H1 (cell line): ENCODE measurements around the gene FBXO41. TPM values are rescaled to one million over a fixed set of nuclear protein-coding genes. Genes with fewer than 3 reads are reported as not detected.
A peak's percentile ranks its signal among the peaks of the same experiment; 100 is the strongest.

ENCODE experiments used
- CTCF ChIA-PET: fragments of 300-600 bp; sonication (Branson Sonifier 250); formaldehyde crosslinking; loops from one replicate; lab custom pipeline; 2021; ENCODE audit not compliant: partially characterized antibody; lab: Charles Lee
- POLR2A ChIA-PET: fragments of 300-600 bp; sonication (Branson Sonifier 250); formaldehyde crosslinking; loops from one replicate; lab custom pipeline; 2021; ENCODE audit warnings: inconsistent platforms; ENCODE audit not compliant: partially characterized antibody; lab: Charles Lee
- DNase-seq, 2 experiments: peaks; one replicate each; pipeline versions ENCODE4 v3.0.0 to v3.0.0-alpha.2; 2010 to 2022; ENCODE audit warnings: low spot score in 2 of 2, low read depth in 1 of 2, mixed read lengths in 1 of 2
- FAIRE-seq: peaks from 2 replicates; lab custom pipeline; 2011; peaks lifted over from hg19 to GRCh38; lab: Jason Lieb, UNC
- H2AFZ ChIP-seq: 2 replicates; pipeline ENCODE4 v1.8.1; 2012; ENCODE audit warnings: low read length, inconsistent platforms
- H2AK5ac ChIP-seq: 2 replicates; pipeline ENCODE4 v1.6.1; 2013; ENCODE audit warnings: low read depth, low read length
- H2BK120ac ChIP-seq: replicated peaks from 2 replicates; pipeline ENCODE3; 2013; ENCODE audit warnings: low read depth, low read length, inconsistent platforms
- H2BK12ac ChIP-seq: 2 replicates; pipeline ENCODE4 v1.6.1; 2013; ENCODE audit warnings: low read depth, low read length
- H2BK15ac ChIP-seq: 2 replicates; pipeline ENCODE4 v1.6.1; 2013; ENCODE audit warnings: low read length
- H2BK20ac ChIP-seq: 2 replicates; pipeline ENCODE4 v1.6.1; 2013; ENCODE audit warnings: low read length
- H2BK5ac ChIP-seq: 2 replicates; pipeline ENCODE4 v1.6.1; 2013; ENCODE audit warnings: low read depth, low read length
- H3K14ac ChIP-seq: 2 replicates; pipeline ENCODE4 v1.6.1; 2013; ENCODE audit warnings: inconsistent platforms; ENCODE audit not compliant: insufficient read length
- H3K18ac ChIP-seq: 2 replicates; pipeline ENCODE4 v1.6.1; 2013; ENCODE audit warnings: low read length; ENCODE audit errors: extremely low read depth
- H3K23ac ChIP-seq: 2 replicates; pipeline ENCODE4 v1.6.1; 2013; ENCODE audit warnings: inconsistent platforms; ENCODE audit not compliant: insufficient read length
- H3K23me2 ChIP-seq: 2 replicates; pipeline ENCODE4 v1.6.1; 2013; ENCODE audit warnings: low read depth, low read length
- H3K27ac ChIP-seq: 2 replicates; pipeline ENCODE4 v1.6.1; 2011; ENCODE audit warnings: low read depth, low read length, inconsistent platforms
- H3K27me3 ChIP-seq, 4 experiments: replicated peaks in 1 of 4; 1 replicate in 1 of 4; 2 replicates in 3 of 4; pipeline versions ENCODE4 v1.6.1 to v1.8.1; 2011 to 2013; ENCODE audit warnings: low read length in 3 of 4, mild to moderate bottlenecking in 3 of 4, inconsistent platforms in 2 of 4, mixed read lengths in 2 of 4, moderate library complexity in 1 of 4; ENCODE audit not compliant: control insufficient read depth in 3 of 4, insufficient read depth in 3 of 4; ENCODE audit errors: extremely low read depth in 1 of 4
- H3K36me3 ChIP-seq, 4 experiments: 2 replicates each; pipeline versions ENCODE4 v1.6.1 to v1.8.1; 2011 to 2013; ENCODE audit warnings: mild to moderate bottlenecking in 4 of 4, low read length in 3 of 4, moderate library complexity in 2 of 4, control low read depth in 1 of 4, inconsistent platforms in 1 of 4; ENCODE audit not compliant: insufficient read depth in 4 of 4, control insufficient read depth in 2 of 4
- H3K4ac ChIP-seq: replicated peaks from 2 replicates; pipeline ENCODE3; 2013; ENCODE audit warnings: low read length, low read depth, mixed read lengths, inconsistent platforms; ENCODE audit not compliant: insufficient read length
- H3K4me1 ChIP-seq, 4 experiments: replicated peaks in 1 of 4; 1 replicate in 1 of 4; 2 replicates in 3 of 4; pipeline versions ENCODE4 v1.6.1 to v1.8.1; 2011 to 2013; ENCODE audit warnings: low read length in 3 of 4, inconsistent platforms in 2 of 4, mixed read lengths in 1 of 4; ENCODE audit not compliant: insufficient read depth in 4 of 4, control insufficient read depth in 3 of 4
- H3K4me2 ChIP-seq, 2 experiments: 2 replicates each; pipeline versions ENCODE4 v1.6.1 to v1.8.1; 2011 to 2013; ENCODE audit warnings: low read depth in 2 of 2, low read length in 2 of 2, control low read depth in 1 of 2, inconsistent platforms in 1 of 2, mild to moderate bottlenecking in 1 of 2; ENCODE audit not compliant: insufficient read depth in 1 of 2
- H3K4me3 ChIP-seq, 4 experiments: fragments of 200-600, 300-600 bp in 1 of 4; sonication (generic), shearing (Covaris generic), sonication (Bioruptor Twin) in 1 of 4; 2 replicates each; pipeline versions ENCODE4 v1.5.1 to v1.8.1; 2011 to 2016; ENCODE audit warnings: low read length in 4 of 4, low read depth in 3 of 4, control low read depth in 2 of 4, inconsistent platforms in 2 of 4, mild to moderate bottlenecking in 2 of 4, mixed read lengths in 1 of 4, moderate library complexity in 1 of 4; ENCODE audit not compliant: insufficient read depth in 2 of 4; ENCODE audit errors: extremely low read depth in 1 of 4
- H3K56ac ChIP-seq: replicated peaks from 2 replicates; pipeline ENCODE3; 2013; ENCODE audit warnings: low read depth, mild to moderate bottlenecking, mixed read lengths, low read length, inconsistent platforms; ENCODE audit not compliant: insufficient read length
- H3K79me1 ChIP-seq: 2 replicates; pipeline ENCODE4 v1.6.1; 2013; ENCODE audit warnings: low read depth, low read length, control low read depth
- H3K79me2 ChIP-seq, 2 experiments: 2 replicates each; pipeline versions ENCODE4 v1.6.1 to v1.8.1; 2012 to 2013; ENCODE audit warnings: low read length in 2 of 2, mild to moderate bottlenecking in 2 of 2, inconsistent platforms in 1 of 2; ENCODE audit not compliant: insufficient read depth in 2 of 2, control insufficient read depth in 1 of 2
- H3K9ac ChIP-seq, 4 experiments: replicated peaks in 1 of 4; 1 replicate in 1 of 4; 2 replicates in 3 of 4; pipeline versions ENCODE4 v1.6.1 to v1.8.1; 2011 to 2013; ENCODE audit warnings: low read depth in 3 of 4, low read length in 3 of 4, control low read depth in 2 of 4, mild to moderate bottlenecking in 2 of 4, moderate library complexity in 2 of 4, inconsistent platforms in 1 of 4; ENCODE audit errors: extremely low read depth in 1 of 4
- H3K9me3 ChIP-seq, 2 experiments: 2 replicates each; pipeline versions ENCODE4 v1.6.1 to v1.8.1; 2012 to 2013; ENCODE audit warnings: mild to moderate bottlenecking in 2 of 2, moderate library complexity in 2 of 2, control low read depth in 1 of 2, inconsistent platforms in 1 of 2, low read depth in 1 of 2, low read length in 1 of 2, mixed read lengths in 1 of 2; ENCODE audit not compliant: insufficient read depth in 2 of 2
- H4K20me1 ChIP-seq, 2 experiments: replicated peaks in 1 of 2; 2 replicates each; pipeline versions ENCODE3 to v1.8.1; 2011 to 2013; ENCODE audit warnings: inconsistent platforms in 2 of 2, low read length in 2 of 2, mild to moderate bottlenecking in 1 of 2; ENCODE audit not compliant: insufficient read depth in 2 of 2, control insufficient read depth in 1 of 2
- H4K5ac ChIP-seq: 2 replicates; pipeline ENCODE4 v1.6.1; 2013; ENCODE audit warnings: low read length, low read depth, mixed read lengths, inconsistent platforms; ENCODE audit not compliant: insufficient read length
- H4K8ac ChIP-seq: 2 replicates; pipeline ENCODE4 v1.8.0; 2013; ENCODE audit warnings: mild to moderate bottlenecking, moderate library complexity, low read length, inconsistent platforms; ENCODE audit not compliant: insufficient read depth; ENCODE audit errors: extremely low read depth
- H4K91ac ChIP-seq: replicated peaks from 2 replicates; pipeline ENCODE3; 2013; ENCODE audit warnings: low read length, mixed read lengths, inconsistent platforms; ENCODE audit not compliant: insufficient read length
- CEBPB ChIP-seq: IDR thresholded peaks from 2 replicates; pipeline ENCODE4 v1.6.1; 2012; ENCODE audit warnings: low read depth, low read length
- WGBS, 2 experiments: shearing (Covaris generic) in 1 of 2; methylation state at CpG; one replicate each; pipeline versions ENCODE4 v1.1.6 to v1.1.7; 2013 to 2015; ENCODE audit warnings: low lambda C conversion rate in 2 of 2, mixed read lengths in 2 of 2, inconsistent platforms in 1 of 2, low coverage in 1 of 2, missing lambda C conversion rate in 1 of 2; ENCODE audit not compliant: insufficient replicate concordance in 2 of 2, insufficient coverage in 1 of 2, insufficient read length in 1 of 2; ENCODE audit errors: extremely low coverage in 1 of 2, missing lambda C conversion rate in 1 of 2; 5-methylcytosine and 5-hydroxymethylcytosine counted together
- polyA plus RNA-seq, 7 experiments: library from polyadenylated mRNA; depleted of rRNA in 3 of 7; stranded (reverse) in 5 of 7; unstranded in 2 of 7; fragments of >200 nt in 5 of 7; fragments of 200-250 nt in 2 of 7; gene quantifications; 1 replicate in 5 of 7; 2 replicates in 1 of 7; 4 replicates in 1 of 7; pipeline versions ENCODE4 v1.2.1 to v1.2.3, GENCODE V29; 2011 to 2013; ENCODE audit warnings: missing spikeins in 2 of 7, mixed read lengths in 2 of 7
- total RNA-seq: library from RNA; stranded (reverse); fragmentation: NEBNext Ultra II Directional; extraction: Animal tissue kit (Norgen Biotek cat#: 25700); gene quantifications from 2 replicates; pipeline ENCODE4 v1.2.1, GENCODE V29; 2021

The FBXO41 gene
- total and polyA plus RNA-seq, 2 of the 8 experiments (the other 6 are each of a cell fraction or from before 2014, with no cell fraction given): 11.2 to 14.3 TPM

GRCh38 chr2:73237168-73237567, 47.1 kb downstream of the FBXO41 start:
- H4K91ac ChIP-seq: no peak overlapping the region
- no peaks in the 10 kb centered on the region for H3K9me3 ChIP-seq
- H3K79me1 ChIP-seq: peaks cover 8% of the 10 kb centered on the region
- no peak overlapping the region; the same call in 1 of the 2 replicates for H2BK5ac ChIP-seq
- no peak overlapping the region for H4K8ac ChIP-seq
- FAIRE-seq: no peak
- H3K23ac ChIP-seq: no peak overlapping the region
- ChIA-PET POLR2A (interaction anchor here (1.8 to 8.8 kb wide), 6 partner anchors 8 to 31 kb away, joined by 6 to 113 read pairs (median 59); no protein-coding TSS in a partner anchor), CTCF (interaction anchor here (1.2 to 10.2 kb wide), 4 partner anchors 11 to 263 kb away, joined by 4 to 51 read pairs (median 10); no protein-coding TSS in a partner anchor)
- no peak overlapping the region for H3K14ac ChIP-seq
- peaks cover 10 to 21% (median 16%) of the 10 kb centered on the region in 4 experiments; a peak in 6 of 7 replicates for H3K4me1 ChIP-seq
- no peaks in the 10 kb centered on the region; a peak in 2 of 7 replicates for H3K27me3 ChIP-seq
- H3K9ac ChIP-seq: no peak overlapping the region
- peaks cover 21% of the 10 kb centered on the region for H3K23me2 ChIP-seq
- no peak overlapping the region for H2AK5ac ChIP-seq
- DNase-seq: no peak
- H2BK20ac ChIP-seq: no peak overlapping the region
- H3K36me3 ChIP-seq: peaks cover 3 to 34% (median 19%) of the 10 kb centered on the region in 4 experiments
- H2BK15ac ChIP-seq: no peak overlapping the region
- H3K27ac ChIP-seq: no peak overlapping the region
- no peak overlapping the region for H3K18ac ChIP-seq
- H3K4ac ChIP-seq: no peak overlapping the region
- H2BK120ac ChIP-seq: no peak overlapping the region
- peaks cover 9 to 28% of the 10 kb centered on the region in 2 experiments for H4K20me1 ChIP-seq
- H3K4me2 ChIP-seq: peak overlapping the region; percentile 3 to 94; a peak in 2 of 4 replicates
- H3K56ac ChIP-seq: no peak overlapping the region
- H3K79me2 ChIP-seq: peaks cover 52 to 75% of the 10 kb centered on the region in 2 experiments
- no peak overlapping the region for H2BK12ac ChIP-seq
- WGBS, 2 experiments: 100% methylated on average over 1 of the region's 1 CpG; no CpG with 5 or more reads in 1 of the 2 experiments
- no peak overlapping the region for H3K4me3 ChIP-seq
- no peak overlapping the region for H4K5ac ChIP-seq
- no peak overlapping the region for H2AFZ ChIP-seq
- TF ChIP-seq CEBPB: no peak
